H1 (cell line): ENCODE measurements around the gene HES3. TPM values are rescaled to one million over a fixed set of nuclear protein-coding genes. Genes with fewer than 3 reads are reported as not detected.

Experiments used
- CTCF ChIA-PET: fragments of 300-600 bp; sonication (Branson Sonifier 250); formaldehyde crosslinking; loops from one replicate; lab custom pipeline; 2021; ENCODE audit not compliant: partially characterized antibody; lab: Charles Lee
- POLR2A ChIA-PET: fragments of 300-600 bp; sonication (Branson Sonifier 250); formaldehyde crosslinking; loops from one replicate; lab custom pipeline; 2021; ENCODE audit warnings: inconsistent platforms; ENCODE audit not compliant: partially characterized antibody; lab: Charles Lee
- DNase-seq, 2 experiments: peaks; one replicate each; pipeline versions ENCODE4 v3.0.0 to v3.0.0-alpha.2; 2010 to 2022; ENCODE audit warnings: low spot score in 2 of 2, low read depth in 1 of 2, mixed read lengths in 1 of 2
- FAIRE-seq: peaks from 2 replicates; lab custom pipeline; 2011; peaks lifted over from hg19 to GRCh38; lab: Jason Lieb, UNC
- H2AFZ ChIP-seq: 2 replicates; pipeline ENCODE4 v1.8.1; 2012; ENCODE audit warnings: low read length, inconsistent platforms
- H2AK5ac ChIP-seq: 2 replicates; pipeline ENCODE4 v1.6.1; 2013; ENCODE audit warnings: low read depth, low read length
- H2BK120ac ChIP-seq: replicated peaks from 2 replicates; pipeline ENCODE3; 2013; ENCODE audit warnings: low read depth, low read length, inconsistent platforms
- H2BK12ac ChIP-seq: 2 replicates; pipeline ENCODE4 v1.6.1; 2013; ENCODE audit warnings: low read depth, low read length
- H2BK15ac ChIP-seq: 2 replicates; pipeline ENCODE4 v1.6.1; 2013; ENCODE audit warnings: low read length
- H2BK20ac ChIP-seq: 2 replicates; pipeline ENCODE4 v1.6.1; 2013; ENCODE audit warnings: low read length
- H2BK5ac ChIP-seq: 2 replicates; pipeline ENCODE4 v1.6.1; 2013; ENCODE audit warnings: low read depth, low read length
- H3K14ac ChIP-seq: 2 replicates; pipeline ENCODE4 v1.6.1; 2013; ENCODE audit warnings: inconsistent platforms; ENCODE audit not compliant: insufficient read length
- H3K18ac ChIP-seq: 2 replicates; pipeline ENCODE4 v1.6.1; 2013; ENCODE audit warnings: low read length; ENCODE audit errors: extremely low read depth
- H3K23ac ChIP-seq: 2 replicates; pipeline ENCODE4 v1.6.1; 2013; ENCODE audit warnings: inconsistent platforms; ENCODE audit not compliant: insufficient read length
- H3K23me2 ChIP-seq: 2 replicates; pipeline ENCODE4 v1.6.1; 2013; ENCODE audit warnings: low read depth, low read length
- H3K27ac ChIP-seq: 2 replicates; pipeline ENCODE4 v1.6.1; 2011; ENCODE audit warnings: low read depth, low read length, inconsistent platforms
- H3K27me3 ChIP-seq, 4 experiments: replicated peaks in 1 of 4; 1 replicate in 1 of 4; 2 replicates in 3 of 4; pipeline versions ENCODE4 v1.6.1 to v1.8.1; 2011 to 2013; ENCODE audit warnings: low read length in 3 of 4, mild to moderate bottlenecking in 3 of 4, inconsistent platforms in 2 of 4, mixed read lengths in 2 of 4, moderate library complexity in 1 of 4; ENCODE audit not compliant: control insufficient read depth in 3 of 4, insufficient read depth in 3 of 4; ENCODE audit errors: extremely low read depth in 1 of 4
- H3K36me3 ChIP-seq, 4 experiments: 2 replicates each; pipeline versions ENCODE4 v1.6.1 to v1.8.1; 2011 to 2013; ENCODE audit warnings: mild to moderate bottlenecking in 4 of 4, low read length in 3 of 4, moderate library complexity in 2 of 4, control low read depth in 1 of 4, inconsistent platforms in 1 of 4; ENCODE audit not compliant: insufficient read depth in 4 of 4, control insufficient read depth in 2 of 4
- H3K4ac ChIP-seq: replicated peaks from 2 replicates; pipeline ENCODE3; 2013; ENCODE audit warnings: low read length, low read depth, mixed read lengths, inconsistent platforms; ENCODE audit not compliant: insufficient read length
- H3K4me1 ChIP-seq, 4 experiments: replicated peaks in 1 of 4; 1 replicate in 1 of 4; 2 replicates in 3 of 4; pipeline versions ENCODE4 v1.6.1 to v1.8.1; 2011 to 2013; ENCODE audit warnings: low read length in 3 of 4, inconsistent platforms in 2 of 4, mixed read lengths in 1 of 4; ENCODE audit not compliant: insufficient read depth in 4 of 4, control insufficient read depth in 3 of 4
- H3K4me2 ChIP-seq, 2 experiments: 2 replicates each; pipeline versions ENCODE4 v1.6.1 to v1.8.1; 2011 to 2013; ENCODE audit warnings: low read depth in 2 of 2, low read length in 2 of 2, control low read depth in 1 of 2, inconsistent platforms in 1 of 2, mild to moderate bottlenecking in 1 of 2; ENCODE audit not compliant: insufficient read depth in 1 of 2
- H3K4me3 ChIP-seq, 4 experiments: fragments of 200-600, 300-600 bp in 1 of 4; sonication (generic), shearing (Covaris generic), sonication (Bioruptor Twin) in 1 of 4; 2 replicates each; pipeline versions ENCODE4 v1.5.1 to v1.8.1; 2011 to 2016; ENCODE audit warnings: low read length in 4 of 4, low read depth in 3 of 4, control low read depth in 2 of 4, inconsistent platforms in 2 of 4, mild to moderate bottlenecking in 2 of 4, mixed read lengths in 1 of 4, moderate library complexity in 1 of 4; ENCODE audit not compliant: insufficient read depth in 2 of 4; ENCODE audit errors: extremely low read depth in 1 of 4
- H3K56ac ChIP-seq: replicated peaks from 2 replicates; pipeline ENCODE3; 2013; ENCODE audit warnings: low read depth, mild to moderate bottlenecking, mixed read lengths, low read length, inconsistent platforms; ENCODE audit not compliant: insufficient read length
- H3K79me1 ChIP-seq: 2 replicates; pipeline ENCODE4 v1.6.1; 2013; ENCODE audit warnings: low read depth, low read length, control low read depth
- H3K79me2 ChIP-seq, 2 experiments: 2 replicates each; pipeline versions ENCODE4 v1.6.1 to v1.8.1; 2012 to 2013; ENCODE audit warnings: low read length in 2 of 2, mild to moderate bottlenecking in 2 of 2, inconsistent platforms in 1 of 2; ENCODE audit not compliant: insufficient read depth in 2 of 2, control insufficient read depth in 1 of 2
- H3K9ac ChIP-seq, 4 experiments: replicated peaks in 1 of 4; 1 replicate in 1 of 4; 2 replicates in 3 of 4; pipeline versions ENCODE4 v1.6.1 to v1.8.1; 2011 to 2013; ENCODE audit warnings: low read depth in 3 of 4, low read length in 3 of 4, control low read depth in 2 of 4, mild to moderate bottlenecking in 2 of 4, moderate library complexity in 2 of 4, inconsistent platforms in 1 of 4; ENCODE audit errors: extremely low read depth in 1 of 4
- H3K9me3 ChIP-seq, 2 experiments: 2 replicates each; pipeline versions ENCODE4 v1.6.1 to v1.8.1; 2012 to 2013; ENCODE audit warnings: mild to moderate bottlenecking in 2 of 2, moderate library complexity in 2 of 2, control low read depth in 1 of 2, inconsistent platforms in 1 of 2, low read depth in 1 of 2, low read length in 1 of 2, mixed read lengths in 1 of 2; ENCODE audit not compliant: insufficient read depth in 2 of 2
- H4K20me1 ChIP-seq, 2 experiments: replicated peaks in 1 of 2; 2 replicates each; pipeline versions ENCODE3 to v1.8.1; 2011 to 2013; ENCODE audit warnings: inconsistent platforms in 2 of 2, low read length in 2 of 2, mild to moderate bottlenecking in 1 of 2; ENCODE audit not compliant: insufficient read depth in 2 of 2, control insufficient read depth in 1 of 2
- H4K5ac ChIP-seq: 2 replicates; pipeline ENCODE4 v1.6.1; 2013; ENCODE audit warnings: low read length, low read depth, mixed read lengths, inconsistent platforms; ENCODE audit not compliant: insufficient read length
- H4K8ac ChIP-seq: 2 replicates; pipeline ENCODE4 v1.8.0; 2013; ENCODE audit warnings: mild to moderate bottlenecking, moderate library complexity, low read length, inconsistent platforms; ENCODE audit not compliant: insufficient read depth; ENCODE audit errors: extremely low read depth
- H4K91ac ChIP-seq: replicated peaks from 2 replicates; pipeline ENCODE3; 2013; ENCODE audit warnings: low read length, mixed read lengths, inconsistent platforms; ENCODE audit not compliant: insufficient read length
- CEBPB ChIP-seq: IDR thresholded peaks from 2 replicates; pipeline ENCODE4 v1.6.1; 2012; ENCODE audit warnings: low read depth, low read length
- CTBP2 ChIP-seq: IDR thresholded peaks from 2 replicates; pipeline ENCODE4 v1.7.0; 2011; ENCODE audit warnings: borderline replicate concordance, mild to moderate bottlenecking, moderate library complexity, mixed read lengths, low read length; ENCODE audit not compliant: insufficient read depth, insufficient read length
- EGR1 ChIP-seq: IDR thresholded peaks from 2 replicates; pipeline ENCODE4 v1.6.1; 2011; ENCODE audit warnings: low read depth, low read length, borderline replicate concordance
- KDM5A ChIP-seq: fragments of 200-600 bp; IDR thresholded peaks from 2 replicates; pipeline ENCODE4 v1.7.1; 2012; ENCODE audit warnings: mild to moderate bottlenecking, low read length, inconsistent platforms, mixed read lengths
- TEAD4 ChIP-seq: IDR thresholded peaks from 2 replicates; pipeline ENCODE4 v1.6.1; 2012; ENCODE audit warnings: low read depth, low read length, inconsistent platforms, mixed read lengths
- USF2 ChIP-seq: IDR thresholded peaks from 2 replicates; pipeline ENCODE4 v1.6.1; 2011; ENCODE audit warnings: low read length, improper control_type of control experiment
- WGBS, 2 experiments: shearing (Covaris generic) in 1 of 2; methylation state at CpG; one replicate each; pipeline versions ENCODE4 v1.1.6 to v1.1.7; 2013 to 2015; ENCODE audit warnings: low lambda C conversion rate in 2 of 2, mixed read lengths in 2 of 2, inconsistent platforms in 1 of 2, low coverage in 1 of 2, missing lambda C conversion rate in 1 of 2; ENCODE audit not compliant: insufficient replicate concordance in 2 of 2, insufficient coverage in 1 of 2, insufficient read length in 1 of 2; ENCODE audit errors: extremely low coverage in 1 of 2, missing lambda C conversion rate in 1 of 2; 5-methylcytosine and 5-hydroxymethylcytosine counted together
- polyA plus RNA-seq, 7 experiments: library from polyadenylated mRNA; depleted of rRNA in 3 of 7; stranded (reverse) in 5 of 7; unstranded in 2 of 7; fragments of >200 nt in 5 of 7; fragments of 200-250 nt in 2 of 7; gene quantifications; 1 replicate in 5 of 7; 2 replicates in 1 of 7; 4 replicates in 1 of 7; pipeline versions ENCODE4 v1.2.1 to v1.2.3, GENCODE V29; 2011 to 2013; ENCODE audit warnings: missing spikeins in 2 of 7, mixed read lengths in 2 of 7
- total RNA-seq: library from RNA; stranded (reverse); fragmentation: NEBNext Ultra II Directional; extraction: Animal tissue kit (Norgen Biotek cat#: 25700); gene quantifications from 2 replicates; pipeline ENCODE4 v1.2.1, GENCODE V29; 2021

The HES3 gene
- total and polyA plus RNA-seq, 2 of the 8 experiments (the other 6 are each of a cell fraction or from before 2014, with no cell fraction given), result 38.8 to 54.3 TPM

GRCh38 chr1:6276811-6277555 is 33.0 kb downstream of the HES3 start:
- Histone ChIP-seq H3K36me3 (no peaks in the 10 kb centered on the region; a peak in 2 of 8 replicates), H3K9me3 (no peaks in the 10 kb centered on the region), H2BK12ac (no peak overlapping the region), H2BK20ac (no peak overlapping the region), H3K18ac (no peak overlapping the region; the same call in 1 of the 2 replicates), H3K56ac (no peak overlapping the region), H3K27me3 (no peaks in the 10 kb centered on the region), H2BK120ac (no peak overlapping the region), H3K4ac (no peak overlapping the region), H3K9ac (no peak overlapping the region; a peak in 1 of 7 replicates), H3K23ac (no peak overlapping the region), H4K91ac (no peak overlapping the region), H3K4me2 (no peak overlapping the region), H2BK15ac (no peak overlapping the region), H3K79me2 (no peaks in the 10 kb centered on the region), H3K4me1 (peaks cover 0 to 25% (median 13%) of the 10 kb centered on the region in 4 experiments; a peak in 6 of 7 replicates), H3K14ac (no peak overlapping the region), H4K5ac (no peak overlapping the region), H2AK5ac (no peak overlapping the region), H3K23me2 (no peaks in the 10 kb centered on the region), H3K27ac (no peak overlapping the region), H2AFZ (no peak overlapping the region), H2BK5ac (no peak overlapping the region; the same call in 1 of the 2 replicates), H3K4me3 (no peak overlapping the region), H4K8ac (peak overlapping the region; percentile 90; the same call in 1 of the 2 replicates), H3K79me1 (peaks cover 3% of the 10 kb centered on the region; the same call in 1 of the 2 replicates), H4K20me1 (peaks cover 3 to 5% of the 10 kb centered on the region in 2 experiments)
- FAIRE-seq (no peak), DNase-seq (no peak)
- 90% methylated on average over 19 of the region's 20 CpGs; no CpG with 5 or more reads in 1 of the 2 experiments for WGBS, 2 experiments
- ChIA-PET CTCF (interaction anchor here (0.6 to 10.6 kb wide), 13 partner anchors 9 to 158 kb away, joined by 3 to 122 read pairs (median 4); no protein-coding TSS in a partner anchor), POLR2A (no interaction called here)
- TF ChIP-seq KDM5A, result no peak
- no peak for TF ChIP-seq CTBP2
- no peak for TF ChIP-seq USF2
- no peak for TF ChIP-seq CEBPB
- TF ChIP-seq EGR1, result no peak
- no peak for TF ChIP-seq TEAD4
